ENCODE data around the gene ASB15. TPM values are rescaled to one million over a fixed set of nuclear protein-coding genes. Genes with fewer than 3 reads are reported as not detected.

ASB15 gene
- total RNA-seq, 1 donor = not detected

- no peak for DNase-seq (ENCODE audit: insufficient read length, low spot score, missing footprints)
- H3K4me3 ChIP-seq (ENCODE audit: insufficient read depth, low read length) = no peak overlapping the region
Measured at GRCh38 chr7:123650595-123650994, 49.0 kb downstream of the ASB15 start.

GRCh38 chr7:123652406-123652805, 50.8 kb downstream of the ASB15 start:
- no peaks in the 10 kb centered on the region for H3K79me2 ChIP-seq (ENCODE audit: insufficient read depth, low read length)
- no peak overlapping the region for H3K27ac ChIP-seq (ENCODE audit: low read depth, low read length)
- no peaks in the 10 kb centered on the region for H3K9me3 ChIP-seq (ENCODE audit: low read depth, low read length)
- DNase-seq (ENCODE audit: insufficient read length, low spot score, missing footprints) = no peak
- no peaks in the 10 kb centered on the region for H3K4me1 ChIP-seq (ENCODE audit: insufficient read depth, low read length)
- TF ChIP-seq CTCF (IDR thresholded peaks at IDR 0.05; ENCODE audit: extremely low read depth, low read depth, low read length) = no peak
- H3K4me3 ChIP-seq (ENCODE audit: insufficient read depth, low read length) = no peak overlapping the region
- no peak overlapping the region for H2AFZ ChIP-seq (ENCODE audit: low read length)
- H3K27me3 ChIP-seq (ENCODE audit: insufficient read depth, low read length) = no peaks in the 10 kb centered on the region
- no peak overlapping the region for H3K4me2 ChIP-seq (ENCODE audit: insufficient read depth, low read length)
- H3K36me3 ChIP-seq (ENCODE audit: insufficient read depth, low read length) = no peaks in the 10 kb centered on the region
- H4K20me1 ChIP-seq (ENCODE audit: insufficient read depth, low read length) = no peaks in the 10 kb centered on the region

More at GRCh38 chr7:123650595-123650994, 49.0 kb downstream of the ASB15 start:
- Histone ChIP-seq H3K4me1 (ENCODE audit: insufficient read depth, low read length) (no peaks in the 10 kb centered on the region), H3K36me3 (ENCODE audit: insufficient read depth, low read length) (no peaks in the 10 kb centered on the region), H3K27me3 (ENCODE audit: insufficient read depth, low read length) (peaks cover 3% of the 10 kb centered on the region), H2AFZ (ENCODE audit: low read length) (no peak overlapping the region), H3K27ac (ENCODE audit: low read depth, low read length) (no peak overlapping the region), H3K9me3 (ENCODE audit: low read depth, low read length) (no peaks in the 10 kb centered on the region), H3K4me2 (ENCODE audit: insufficient read depth, low read length) (no peak overlapping the region), H4K20me1 (ENCODE audit: insufficient read depth, low read length) (no peaks in the 10 kb centered on the region), H3K79me2 (ENCODE audit: insufficient read depth, low read length) (no peaks in the 10 kb centered on the region)
- TF ChIP-seq CTCF (IDR thresholded peaks at IDR 0.05; ENCODE audit: extremely low read depth, low read depth, low read length) = no peak

GRCh38 chr7:123653162-123653561, 51.5 kb downstream of the ASB15 start:
- no peak for TF ChIP-seq CTCF (IDR thresholded peaks at IDR 0.05; ENCODE audit: extremely low read depth, low read depth, low read length)
- H3K36me3 ChIP-seq (ENCODE audit: insufficient read depth, low read length) = no peaks in the 10 kb centered on the region
- no peaks in the 10 kb centered on the region for H3K9me3 ChIP-seq (ENCODE audit: low read depth, low read length)
- H4K20me1 ChIP-seq (ENCODE audit: insufficient read depth, low read length) = no peaks in the 10 kb centered on the region
- no peak overlapping the region for H2AFZ ChIP-seq (ENCODE audit: low read length)
- no peaks in the 10 kb centered on the region for H3K27me3 ChIP-seq (ENCODE audit: insufficient read depth, low read length)
- no peaks in the 10 kb centered on the region for H3K4me1 ChIP-seq (ENCODE audit: insufficient read depth, low read length)
- DNase-seq (ENCODE audit: insufficient read length, low spot score, missing footprints) = no peak
- H3K79me2 ChIP-seq (ENCODE audit: insufficient read depth, low read length) = no peaks in the 10 kb centered on the region
- H3K27ac ChIP-seq (ENCODE audit: low read depth, low read length) = no peak overlapping the region
- H3K4me2 ChIP-seq (ENCODE audit: insufficient read depth, low read length) = no peak overlapping the region
- no peak overlapping the region for H3K4me3 ChIP-seq (ENCODE audit: insufficient read depth, low read length)

- Histone ChIP-seq H3K36me3 (ENCODE audit: insufficient read depth, low read length) (no peaks in the 10 kb centered on the region), H3K27ac (ENCODE audit: low read depth, low read length) (no peak within 1 kb of the TSS), H3K4me2 (ENCODE audit: insufficient read depth, low read length) (no peak within 1 kb of the TSS), H3K9me3 (ENCODE audit: low read depth, low read length) (no peaks in the 10 kb centered on the region), H3K27me3 (ENCODE audit: insufficient read depth, low read length) (no peaks in the 10 kb centered on the region), H3K4me3 (ENCODE audit: insufficient read depth, low read length) (no peak within 1 kb of the TSS), H2AFZ (ENCODE audit: low read length) (peak within 1 kb of the TSS; percentile 8), H3K79me2 (ENCODE audit: insufficient read depth, low read length) (no peaks in the 10 kb centered on the region), H4K20me1 (ENCODE audit: insufficient read depth, low read length) (no peaks in the 10 kb centered on the region), H3K4me1 (ENCODE audit: insufficient read depth, low read length) (no peaks in the 10 kb centered on the region)
- TF ChIP-seq CTCF (IDR thresholded peaks at IDR 0.05; ENCODE audit: extremely low read depth, low read depth, low read length) = no peak
- no peak for DNase-seq (ENCODE audit: insufficient read length, low spot score, missing footprints)
Measured at GRCh38 chr7:123655614-123656013, 54.0 kb downstream of the ASB15 start, which contains the start of gene LMOD2. Gene LMOD2 (plus strand): TSS chr7:123655866. CDS start chr7:123655964, 98 bp downstream.
